HG03442 (cell line): ENCODE measurements around the gene RALY.
"Not testable (repeated sequence)": the region's sequence is repeated elsewhere in the genome, so short reads cannot be mapped to it uniquely, and the experiment has no call there.

Experiments used
- ATAC-seq: cut with Tn5 transposase; IDR thresholded peaks from one replicate; pipeline ENCODE4 v1.9.1; 2021; ENCODE audit warnings: mild to moderate bottlenecking, moderate library complexity; ENCODE audit not compliant: unreplicated experiment

The RALY gene

GRCh38 chr20:34132491-34132890 lies 138.8 kb downstream of the RALY start:
- ATAC-seq = not testable (repeated sequence)

- ATAC-seq = not testable (repeated sequence)
Measured at GRCh38 chr20:34132943-34133342, 139.2 kb downstream of the RALY start.

- not testable (repeated sequence) for ATAC-seq
Measured at GRCh38 chr20:34133365-34133860, 139.7 kb downstream of the RALY start.
